Breast epithelium (tissue), 3 donors: ENCODE data around the gene ARRDC2.

Experiments
- POLR2A ChIP-seq: fragments of 450-650 bp; IDR thresholded peaks from one replicate; pipeline ENCODE4 v1.6.1; 2016; ENCODE audit warnings: antibody characterized with exemption, mild to moderate bottlenecking, moderate library complexity
- POLR2AphosphoS5 ChIP-seq, 3 donors: sonication (generic); formaldehyde crosslinking; IDR thresholded peaks; one replicate each; pipeline ENCODE4 v1.6.1; 2017; ENCODE audit warnings: antibody characterized with exemption in 3 of 3
- TF ChIP-seq, protein P1 (sequence below), 3 donors: fragments of 450-650 bp; IDR thresholded peaks; one replicate each; pipeline ENCODE4 v1.5.1; 2016 to 2017; ENCODE audit warnings: antibody characterized with exemption in 3 of 3, mild to moderate bottlenecking in 3 of 3, moderate library complexity in 3 of 3

DNA sequence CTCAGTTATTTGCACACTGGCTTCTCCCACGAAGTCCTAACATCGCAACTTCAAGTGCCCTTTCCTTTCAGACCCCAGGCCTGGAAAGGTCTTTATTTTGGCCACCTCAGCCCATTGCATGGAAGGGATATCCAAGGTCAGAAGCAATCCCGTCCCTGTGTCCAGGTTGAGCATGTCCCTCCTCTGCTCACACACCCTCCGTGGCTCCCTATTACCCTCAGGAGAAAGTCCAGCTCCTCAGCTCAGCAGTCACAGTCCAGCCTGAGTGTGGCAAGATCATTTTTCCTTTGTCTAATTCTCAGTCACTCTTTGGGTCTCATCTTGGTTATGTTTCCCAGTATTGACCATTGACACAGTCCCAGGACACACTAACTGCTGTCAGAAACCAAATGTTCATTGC is 19.2 kb downstream of the ARRDC2 start:
- TF ChIP-seq, protein P1, sequence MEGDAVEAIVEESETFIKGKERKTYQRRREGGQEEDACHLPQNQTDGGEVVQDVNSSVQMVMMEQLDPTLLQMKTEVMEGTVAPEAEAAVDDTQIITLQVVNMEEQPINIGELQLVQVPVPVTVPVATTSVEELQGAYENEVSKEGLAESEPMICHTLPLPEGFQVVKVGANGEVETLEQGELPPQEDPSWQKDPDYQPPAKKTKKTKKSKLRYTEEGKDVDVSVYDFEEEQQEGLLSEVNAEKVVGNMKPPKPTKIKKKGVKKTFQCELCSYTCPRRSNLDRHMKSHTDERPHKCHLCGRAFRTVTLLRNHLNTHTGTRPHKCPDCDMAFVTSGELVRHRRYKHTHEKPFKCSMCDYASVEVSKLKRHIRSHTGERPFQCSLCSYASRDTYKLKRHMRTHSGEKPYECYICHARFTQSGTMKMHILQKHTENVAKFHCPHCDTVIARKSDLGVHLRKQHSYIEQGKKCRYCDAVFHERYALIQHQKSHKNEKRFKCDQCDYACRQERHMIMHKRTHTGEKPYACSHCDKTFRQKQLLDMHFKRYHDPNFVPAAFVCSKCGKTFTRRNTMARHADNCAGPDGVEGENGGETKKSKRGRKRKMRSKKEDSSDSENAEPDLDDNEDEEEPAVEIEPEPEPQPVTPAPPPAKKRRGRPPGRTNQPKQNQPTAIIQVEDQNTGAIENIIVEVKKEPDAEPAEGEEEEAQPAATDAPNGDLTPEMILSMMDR (IDR thresholded peaks at IDR 0.05) = no peak
- no peak for TF ChIP-seq POLR2A
- no peak for TF ChIP-seq POLR2AphosphoS5 (IDR thresholded peaks at IDR 0.05)
